ENCODE data around the gene ZP3.
"Not testable (repeated sequence)": the region's sequence is repeated elsewhere in the genome, so short reads cannot be mapped to it uniquely, and the experiment has no call there.

DNA sequence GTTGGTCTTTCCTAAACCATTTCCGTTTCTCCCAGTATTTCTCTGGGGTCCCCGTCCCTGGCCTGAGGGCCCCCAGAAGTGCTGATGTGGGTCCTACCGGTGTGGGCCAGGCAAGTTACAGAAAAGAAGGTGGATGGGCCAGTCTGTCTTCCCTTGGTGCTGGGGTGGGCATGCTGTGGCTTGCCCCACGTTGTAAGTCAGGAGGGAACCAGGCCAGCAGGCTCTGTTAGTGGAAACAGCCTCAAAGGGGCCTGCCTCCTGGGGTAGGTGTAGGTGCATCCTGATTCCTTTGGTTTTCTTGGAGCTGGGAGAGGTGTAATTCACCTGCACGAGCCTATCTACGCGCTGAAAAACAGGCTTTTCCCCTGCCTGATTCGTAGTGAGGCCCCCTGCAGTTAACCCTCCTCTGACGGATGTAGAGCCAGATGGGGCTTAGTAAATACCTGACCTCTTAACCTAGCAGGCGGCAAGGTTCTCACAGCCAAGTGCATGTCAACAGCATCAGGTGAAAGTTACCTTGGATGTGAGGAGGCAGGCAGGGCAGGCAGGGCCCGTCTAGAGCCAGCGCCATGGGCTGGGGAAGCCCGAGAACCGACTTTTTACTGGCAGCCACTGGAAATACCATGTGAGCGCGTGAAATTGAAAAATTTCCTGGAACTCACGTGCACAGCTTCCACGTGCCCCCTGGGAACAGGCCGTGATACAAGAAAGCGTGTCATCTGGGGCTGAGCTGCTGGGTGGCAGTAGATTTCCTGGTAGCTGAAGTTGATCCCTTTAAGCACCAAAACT lies 61.3 kb downstream of the ZP3 start:
- not testable (repeated sequence) for TF ChIP-seq POLR2A (IDR thresholded peaks at IDR 0.05; ENCODE audit: insufficient read depth in 1 of 2, low read depth in 2 of 2, low read length in 2 of 2)
- TF ChIP-seq, protein P1, sequence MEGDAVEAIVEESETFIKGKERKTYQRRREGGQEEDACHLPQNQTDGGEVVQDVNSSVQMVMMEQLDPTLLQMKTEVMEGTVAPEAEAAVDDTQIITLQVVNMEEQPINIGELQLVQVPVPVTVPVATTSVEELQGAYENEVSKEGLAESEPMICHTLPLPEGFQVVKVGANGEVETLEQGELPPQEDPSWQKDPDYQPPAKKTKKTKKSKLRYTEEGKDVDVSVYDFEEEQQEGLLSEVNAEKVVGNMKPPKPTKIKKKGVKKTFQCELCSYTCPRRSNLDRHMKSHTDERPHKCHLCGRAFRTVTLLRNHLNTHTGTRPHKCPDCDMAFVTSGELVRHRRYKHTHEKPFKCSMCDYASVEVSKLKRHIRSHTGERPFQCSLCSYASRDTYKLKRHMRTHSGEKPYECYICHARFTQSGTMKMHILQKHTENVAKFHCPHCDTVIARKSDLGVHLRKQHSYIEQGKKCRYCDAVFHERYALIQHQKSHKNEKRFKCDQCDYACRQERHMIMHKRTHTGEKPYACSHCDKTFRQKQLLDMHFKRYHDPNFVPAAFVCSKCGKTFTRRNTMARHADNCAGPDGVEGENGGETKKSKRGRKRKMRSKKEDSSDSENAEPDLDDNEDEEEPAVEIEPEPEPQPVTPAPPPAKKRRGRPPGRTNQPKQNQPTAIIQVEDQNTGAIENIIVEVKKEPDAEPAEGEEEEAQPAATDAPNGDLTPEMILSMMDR (CRISPR knock-in tag; IDR thresholded peaks at IDR 0.05), result not testable (repeated sequence)
